ENCODE measurements around the gene ZNF804A. TPM values are rescaled to one million over a fixed set of nuclear protein-coding genes. Genes with fewer than 3 reads are reported as not detected.

The ZNF804A gene
- polyA plus RNA-seq, 3 donors = 0.83 to 3.7 (median 1.8) TPM

DNA sequence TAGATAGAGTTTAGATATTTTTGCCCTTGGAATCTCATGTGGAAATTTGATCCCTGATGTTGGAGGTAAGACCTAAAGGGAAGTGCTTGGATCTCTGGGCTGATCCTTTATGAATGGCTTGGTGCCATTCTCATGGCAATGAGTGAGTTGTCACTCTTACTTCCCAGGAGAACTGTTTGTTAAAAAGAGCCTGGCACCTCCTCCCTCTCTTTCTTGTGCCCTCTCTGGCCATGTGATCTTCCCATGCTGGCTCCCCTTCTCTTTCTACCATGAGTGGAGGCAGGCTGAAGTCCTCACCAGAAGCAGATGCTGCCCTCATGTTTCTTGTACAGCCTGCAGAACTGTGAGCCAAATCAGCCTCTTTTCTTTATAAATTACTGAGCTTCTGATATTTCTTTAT, 276.9 kb downstream of the ZNF804A start:
- H3K27me3 ChIP-seq (ENCODE audit: control insufficient read depth in 2 of 2, insufficient read depth in 2 of 2, low read length in 2 of 2) = no peaks in the 10 kb centered on the region
- no peaks in the 10 kb centered on the region for H3K4me1 ChIP-seq (ENCODE audit: control insufficient read depth in 1 of 2, insufficient read depth in 2 of 2, low read length in 2 of 2)
- H2AFZ ChIP-seq (ENCODE audit: insufficient read depth, low read depth, low read length, poor library complexity, severe bottlenecking) = no peak overlapping the region
- peaks cover 0 to 1% (median 0%) of the 10 kb centered on the region in 3 donors for H3K27me3 Mint-ChIP-seq (ENCODE audit: low read depth in 3 of 3)
- no peak for DNase-seq
- no peak overlapping the region for H3K4me3 ChIP-seq (replicated peaks in 1 of 3; ENCODE audit: low read depth in 2 of 3, low read length in 3 of 3)
- no peaks in the 10 kb centered on the region for H3K9me3 ChIP-seq (replicated peaks in 1 of 2; ENCODE audit: control insufficient read depth in 1 of 2, insufficient read depth in 1 of 2, low read length in 2 of 2)
- no peaks in the 10 kb centered on the region for H3K79me2 ChIP-seq (ENCODE audit: insufficient read depth, low read length)
- no peak overlapping the region for H3K9ac ChIP-seq (ENCODE audit: insufficient read depth, low read length, poor library complexity, severe bottlenecking)
- intact Hi-C loops (cut with micrococcal nuclease) = no loop called here
- no peak overlapping the region for H3K27ac Mint-ChIP-seq
- TF ChIP-seq, protein P1, sequence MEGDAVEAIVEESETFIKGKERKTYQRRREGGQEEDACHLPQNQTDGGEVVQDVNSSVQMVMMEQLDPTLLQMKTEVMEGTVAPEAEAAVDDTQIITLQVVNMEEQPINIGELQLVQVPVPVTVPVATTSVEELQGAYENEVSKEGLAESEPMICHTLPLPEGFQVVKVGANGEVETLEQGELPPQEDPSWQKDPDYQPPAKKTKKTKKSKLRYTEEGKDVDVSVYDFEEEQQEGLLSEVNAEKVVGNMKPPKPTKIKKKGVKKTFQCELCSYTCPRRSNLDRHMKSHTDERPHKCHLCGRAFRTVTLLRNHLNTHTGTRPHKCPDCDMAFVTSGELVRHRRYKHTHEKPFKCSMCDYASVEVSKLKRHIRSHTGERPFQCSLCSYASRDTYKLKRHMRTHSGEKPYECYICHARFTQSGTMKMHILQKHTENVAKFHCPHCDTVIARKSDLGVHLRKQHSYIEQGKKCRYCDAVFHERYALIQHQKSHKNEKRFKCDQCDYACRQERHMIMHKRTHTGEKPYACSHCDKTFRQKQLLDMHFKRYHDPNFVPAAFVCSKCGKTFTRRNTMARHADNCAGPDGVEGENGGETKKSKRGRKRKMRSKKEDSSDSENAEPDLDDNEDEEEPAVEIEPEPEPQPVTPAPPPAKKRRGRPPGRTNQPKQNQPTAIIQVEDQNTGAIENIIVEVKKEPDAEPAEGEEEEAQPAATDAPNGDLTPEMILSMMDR (IDR thresholded peaks at IDR 0.05) = no peak
- H3K9me3 Mint-ChIP-seq = peaks cover 0 to 4% (median 3%) of the 10 kb centered on the region in 7 donors
- no peaks in the 10 kb centered on the region for H3K4me1 Mint-ChIP-seq
- H3K27ac ChIP-seq (ENCODE audit: low read depth in 1 of 2, low read length in 2 of 2) = no peak overlapping the region
- H3K4me3 Mint-ChIP-seq = no peak overlapping the region
- no peaks in the 10 kb centered on the region for H4K20me1 ChIP-seq (ENCODE audit: insufficient read depth, low read length)
- no peaks in the 10 kb centered on the region for H3K36me3 Mint-ChIP-seq
- no peaks in the 10 kb centered on the region for H3K36me3 ChIP-seq (replicated peaks in 1 of 2; ENCODE audit: control insufficient read depth in 1 of 2, insufficient read depth in 2 of 2, low read length in 2 of 2)
- H3K4me2 ChIP-seq (replicated peaks; ENCODE audit: extremely low read depth, low read length, poor library complexity, severe bottlenecking) = no peak overlapping the region

DNA sequence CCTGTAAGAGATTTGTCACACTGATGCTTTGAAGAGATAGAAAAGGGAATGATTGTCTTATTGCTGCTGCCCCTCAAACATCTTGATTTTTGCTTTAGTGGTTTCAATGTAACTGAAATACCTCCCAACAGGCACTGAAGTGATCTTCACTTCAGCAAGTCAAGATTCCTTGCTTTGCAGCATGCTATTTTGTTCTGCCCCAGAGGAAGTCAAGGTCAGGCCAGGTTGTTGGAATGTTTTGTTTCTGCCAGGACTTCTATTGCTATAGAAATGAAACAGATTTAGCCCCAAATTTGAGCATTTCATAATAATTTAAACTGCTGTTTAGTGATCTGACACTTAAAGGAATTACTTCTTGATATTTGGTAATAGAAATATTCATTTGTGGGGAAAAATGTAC, 277.6 kb downstream of the ZNF804A start:
- Histone ChIP-seq H3K36me3 (replicated peaks in 1 of 2; ENCODE audit: control insufficient read depth in 1 of 2, insufficient read depth in 2 of 2, low read length in 2 of 2) (no peaks in the 10 kb centered on the region), H3K27me3 (ENCODE audit: control insufficient read depth in 2 of 2, insufficient read depth in 2 of 2, low read length in 2 of 2) (no peaks in the 10 kb centered on the region), H3K9ac (ENCODE audit: insufficient read depth, low read length, poor library complexity, severe bottlenecking) (no peak overlapping the region), H3K79me2 (ENCODE audit: insufficient read depth, low read length) (no peaks in the 10 kb centered on the region), H3K4me3 (replicated peaks in 1 of 3; ENCODE audit: low read depth in 2 of 3, low read length in 3 of 3) (no peak overlapping the region), H2AFZ (ENCODE audit: insufficient read depth, low read depth, low read length, poor library complexity, severe bottlenecking) (no peak overlapping the region), H4K20me1 (ENCODE audit: insufficient read depth, low read length) (no peaks in the 10 kb centered on the region), H3K4me1 (ENCODE audit: control insufficient read depth in 1 of 2, insufficient read depth in 2 of 2, low read length in 2 of 2) (no peaks in the 10 kb centered on the region), H3K9me3 (replicated peaks in 1 of 2; ENCODE audit: control insufficient read depth in 1 of 2, insufficient read depth in 1 of 2, low read length in 2 of 2) (peaks cover 0 to 5% of the 10 kb centered on the region in 2 donors), H3K4me2 (replicated peaks; ENCODE audit: extremely low read depth, low read length, poor library complexity, severe bottlenecking) (no peak overlapping the region), H3K27ac (ENCODE audit: low read depth in 1 of 2, low read length in 2 of 2) (no peak overlapping the region)
- Mint-ChIP-seq H3K9me3 (peaks cover 0 to 5% (median 3%) of the 10 kb centered on the region in 7 donors), H3K4me3 (no peak overlapping the region), H3K27me3 (ENCODE audit: low read depth in 3 of 3) (peaks cover 0 to 1% (median 0%) of the 10 kb centered on the region in 3 donors), H3K4me1 (no peaks in the 10 kb centered on the region), H3K27ac (no peak overlapping the region), H3K36me3 (no peaks in the 10 kb centered on the region)
- no peak for DNase-seq
- intact Hi-C loops (cut with micrococcal nuclease) = no loop called here
- TF ChIP-seq, protein P1 (IDR thresholded peaks at IDR 0.05) = no peak

Measured in CD14-positive monocyte (primary cell).